Measurements from ENCODE around the gene ALDH1A2.
A peak's percentile ranks its signal among the peaks of the same experiment; 100 is the strongest.
"Not testable (repeated sequence)": the region's sequence is repeated elsewhere in the genome, so short reads cannot be mapped to it uniquely, and the experiment has no call there.

ALDH1A2 gene

DNA sequence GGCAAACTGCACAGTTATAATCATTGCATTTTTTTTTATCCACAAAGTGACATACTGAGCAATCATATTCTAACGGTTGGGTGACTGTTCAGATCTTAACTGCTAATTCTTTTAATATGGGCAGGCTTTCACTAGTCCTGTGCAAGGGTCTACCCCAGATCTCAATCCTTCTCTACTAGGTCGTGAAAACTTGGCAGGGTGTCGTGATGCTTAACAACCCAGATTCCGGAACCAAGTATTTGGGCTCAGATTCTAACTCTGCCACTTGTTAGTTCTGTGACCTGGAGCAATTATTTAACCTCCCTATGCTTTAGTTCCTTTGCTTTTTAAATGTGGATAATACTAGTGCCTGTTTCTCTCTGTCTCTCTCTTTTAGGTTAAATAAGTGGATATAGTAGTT lies 16.4 kb upstream of the ALDH1A2 start:
- no peak overlapping the region for H3K4me3 Mint-ChIP-seq
- H3K27me3 Mint-ChIP-seq = no peaks in the 10 kb centered on the region
- H3K36me3 Mint-ChIP-seq (ENCODE audit: low read depth) = no peaks in the 10 kb centered on the region
- intact Hi-C loops (cut with micrococcal nuclease) = no loop called here
- H3K27ac Mint-ChIP-seq = no peak overlapping the region
- H3K4me1 Mint-ChIP-seq (ENCODE audit: low read depth) = peaks cover 24% of the 10 kb centered on the region
- no peaks in the 10 kb centered on the region for H3K9me3 Mint-ChIP-seq

DNA sequence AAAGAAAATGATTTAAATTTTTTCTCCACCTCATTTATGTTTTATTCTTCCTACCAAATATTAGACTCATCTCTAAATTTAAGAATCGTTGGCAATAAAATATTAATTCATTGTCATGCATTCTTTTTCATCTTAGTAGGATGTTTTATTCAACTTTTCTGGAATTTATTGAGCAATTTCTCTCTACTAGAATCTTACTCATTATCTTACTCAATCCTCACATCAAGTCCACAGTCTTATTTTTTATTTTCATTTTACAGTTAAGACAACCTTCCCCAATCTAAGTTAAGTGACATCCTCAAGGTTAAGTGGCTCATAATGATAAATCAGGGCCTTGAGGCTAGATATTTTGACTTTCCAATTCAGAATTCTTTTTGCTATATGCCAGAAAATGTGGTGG lies 15.9 kb upstream of the ALDH1A2 start:
- Mint-ChIP-seq H3K27me3 (no peaks in the 10 kb centered on the region), H3K4me3 (no peak overlapping the region), H3K36me3 (ENCODE audit: low read depth) (no peaks in the 10 kb centered on the region), H3K27ac (no peak overlapping the region), H3K9me3 (no peaks in the 10 kb centered on the region), H3K4me1 (ENCODE audit: low read depth) (peaks cover 20% of the 10 kb centered on the region)
- intact Hi-C loops (cut with micrococcal nuclease) = no loop called here

DNA sequence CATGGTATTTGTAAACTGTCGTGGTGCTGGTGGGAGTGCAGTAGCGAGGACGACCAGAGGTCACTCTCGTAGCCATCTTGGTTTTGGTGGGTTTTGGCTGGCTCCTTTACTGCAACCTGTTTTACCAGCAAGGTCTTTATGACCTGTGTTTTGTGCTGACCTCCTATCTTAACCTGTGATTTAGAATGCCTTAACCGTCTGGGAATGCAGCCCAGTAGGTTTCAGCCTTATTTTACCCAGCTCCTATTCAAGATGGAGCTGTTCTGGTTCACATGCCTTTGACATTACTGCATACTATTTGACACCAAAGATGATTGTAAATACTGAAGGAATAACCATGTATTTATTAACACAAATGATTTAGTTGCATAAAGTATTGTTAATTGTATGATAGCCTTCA lies 15.4 kb upstream of the ALDH1A2 start:
- H3K27me3 Mint-ChIP-seq; H3K36me3 Mint-ChIP-seq (ENCODE audit: low read depth); H3K27ac Mint-ChIP-seq; intact Hi-C loops (cut with micrococcal nuclease); H3K9me3 Mint-ChIP-seq; H3K4me3 Mint-ChIP-seq: not testable (repeated sequence)
- peaks cover 20% of the 10 kb centered on the region for H3K4me1 Mint-ChIP-seq (ENCODE audit: low read depth)

DNA sequence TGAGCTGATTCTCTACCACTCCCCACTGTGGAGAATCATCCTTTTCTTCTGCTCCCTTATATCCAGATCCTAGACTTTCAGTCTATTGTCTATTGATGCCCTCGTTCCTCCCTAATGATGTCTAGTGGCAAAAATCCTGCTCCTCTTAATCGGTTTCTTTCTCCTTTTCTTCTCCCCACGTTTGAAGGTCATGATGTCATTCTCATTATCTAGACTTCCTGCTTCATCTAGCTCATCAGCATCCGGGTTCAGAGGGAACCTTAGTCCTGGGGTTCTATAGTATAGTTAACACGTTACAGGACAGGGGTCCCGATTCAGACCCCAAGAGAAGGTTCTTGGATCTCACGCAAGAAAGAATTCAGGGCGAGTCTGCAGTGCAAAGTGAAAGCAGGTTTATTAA lies 14.9 kb upstream of the ALDH1A2 start:
- no peaks in the 10 kb centered on the region for H3K36me3 Mint-ChIP-seq (ENCODE audit: low read depth)
- H3K9me3 Mint-ChIP-seq = no peaks in the 10 kb centered on the region
- no peak overlapping the region for H3K27ac Mint-ChIP-seq
- peaks cover 20% of the 10 kb centered on the region for H3K4me1 Mint-ChIP-seq (ENCODE audit: low read depth)
- no peaks in the 10 kb centered on the region for H3K27me3 Mint-ChIP-seq
- intact Hi-C loops (cut with micrococcal nuclease) = no loop called here
- no peak overlapping the region for H3K4me3 Mint-ChIP-seq

DNA sequence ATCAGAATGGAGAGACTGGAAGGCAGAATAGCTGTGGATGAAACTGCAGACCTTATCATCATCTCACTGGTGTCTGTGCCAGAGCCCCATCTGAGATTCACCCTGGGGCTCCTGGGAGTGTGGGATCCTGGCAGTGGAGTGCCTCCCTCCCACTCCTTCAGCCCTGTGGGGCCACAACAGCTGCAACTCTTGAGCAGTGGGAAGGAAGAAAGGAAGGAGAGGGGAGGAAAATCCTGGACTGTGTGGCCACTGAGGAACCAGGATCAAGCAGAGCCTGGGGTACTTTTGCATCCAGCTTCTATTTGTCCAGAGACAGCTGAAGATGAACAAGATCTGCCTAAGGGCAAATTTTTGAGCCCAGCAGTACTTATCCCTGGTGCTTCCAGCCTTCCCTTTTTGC lies 13.1 kb upstream of the ALDH1A2 start:
- Mint-ChIP-seq H3K27ac (no peak overlapping the region), H3K36me3 (ENCODE audit: low read depth) (no peaks in the 10 kb centered on the region), H3K27me3 (peaks cover 6% of the 10 kb centered on the region), H3K4me1 (ENCODE audit: low read depth) (peaks cover 15% of the 10 kb centered on the region), H3K4me3 (no peak overlapping the region), H3K9me3 (no peaks in the 10 kb centered on the region)
- intact Hi-C loops (cut with micrococcal nuclease) = loop anchor here (10.0 kb wide), 2 partner anchors 334 to 514 kb away; no protein-coding TSS in a partner anchor

DNA sequence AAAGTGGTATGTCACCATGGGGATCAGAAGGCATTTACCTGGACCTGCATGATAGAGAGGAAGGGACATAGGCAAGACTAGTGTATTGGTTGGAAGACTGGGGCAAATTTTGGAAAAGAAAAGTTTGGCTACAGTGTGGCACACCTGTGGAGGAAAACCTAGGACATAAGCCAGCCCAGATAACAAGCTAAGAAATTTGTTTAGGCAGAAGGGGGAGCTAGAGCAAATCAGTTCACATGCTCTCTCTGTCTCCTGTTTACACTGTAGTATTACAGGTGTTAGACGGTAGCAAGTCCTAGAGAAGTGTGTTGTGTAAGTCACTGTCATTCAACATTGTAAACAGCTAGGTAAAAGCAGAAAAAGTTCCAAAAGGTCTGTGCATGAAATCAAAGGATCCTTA lies 11.9 kb upstream of the ALDH1A2 start:
- Mint-ChIP-seq H3K9me3 (no peaks in the 10 kb centered on the region), H3K36me3 (ENCODE audit: low read depth) (no peaks in the 10 kb centered on the region), H3K27ac (no peak overlapping the region), H3K4me3 (no peak overlapping the region), H3K4me1 (ENCODE audit: low read depth) (peaks cover 15% of the 10 kb centered on the region), H3K27me3 (peaks cover 6% of the 10 kb centered on the region)
- intact Hi-C loops (cut with micrococcal nuclease) = loop anchor here (10.0 kb wide), 2 partner anchors 333 to 513 kb away; no protein-coding TSS in a partner anchor

DNA sequence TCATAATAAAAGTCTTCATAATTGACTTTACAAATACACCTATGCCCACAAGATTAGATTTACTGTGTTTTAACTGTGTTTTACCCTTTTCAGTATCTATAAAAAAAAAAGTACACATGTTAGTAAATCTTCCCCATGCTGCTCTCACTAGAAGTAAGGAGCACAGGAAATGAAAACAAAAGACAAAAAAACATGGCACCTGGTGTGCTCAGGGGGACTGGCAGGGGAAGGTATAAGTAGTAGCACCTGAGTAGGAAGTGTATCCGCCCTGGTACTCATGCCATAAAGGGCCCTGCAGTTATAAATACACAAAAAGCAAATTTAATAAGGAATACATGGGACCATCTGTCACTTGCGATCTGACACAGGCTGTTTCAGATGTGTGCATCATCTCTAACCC lies 8.9 kb upstream of the ALDH1A2 start:
- intact Hi-C loops (cut with micrococcal nuclease) = loop anchor here (10.0 kb wide), 2 partner anchors 330 to 510 kb away; no protein-coding TSS in a partner anchor
- Mint-ChIP-seq H3K9me3 (no peaks in the 10 kb centered on the region), H3K27me3 (peaks cover 11% of the 10 kb centered on the region), H3K27ac (no peak overlapping the region), H3K4me3 (no peak overlapping the region), H3K4me1 (ENCODE audit: low read depth) (peaks cover 22% of the 10 kb centered on the region), H3K36me3 (ENCODE audit: low read depth) (no peaks in the 10 kb centered on the region)

DNA sequence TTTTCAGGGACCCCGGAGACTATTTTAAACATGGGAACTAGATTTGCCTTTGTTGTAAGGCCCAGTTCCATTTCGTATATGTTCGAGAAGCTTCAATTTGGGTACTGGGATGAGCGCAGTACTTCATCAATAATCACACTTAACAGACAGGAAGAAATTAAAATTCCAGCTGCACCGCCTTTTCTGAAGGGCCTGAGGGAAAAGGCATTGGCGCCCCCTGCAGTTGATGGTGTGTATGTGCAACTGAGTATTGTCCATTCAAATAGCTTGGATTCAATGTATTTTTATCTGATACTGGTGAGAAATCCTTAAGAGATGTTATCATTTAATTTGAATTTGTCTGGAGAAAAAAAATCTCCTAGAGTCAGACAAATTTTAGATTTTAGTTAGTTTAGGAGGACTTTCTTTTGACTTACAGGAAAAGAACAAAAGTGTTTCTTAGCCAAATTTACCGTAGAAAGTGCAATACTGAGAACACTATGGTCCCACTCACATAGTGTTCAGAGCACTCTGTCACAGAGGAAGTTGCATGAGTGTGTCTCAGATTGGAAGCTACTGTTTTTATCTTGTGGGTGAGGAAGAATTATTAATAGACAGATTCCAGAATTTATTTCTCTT lies 5.4 kb upstream of the ALDH1A2 start:
- intact Hi-C loops (cut with micrococcal nuclease) = loop anchor here (2.0 to 10.0 kb wide), 3 partner anchors 204 to 506 kb away; no protein-coding TSS in a partner anchor

DNA sequence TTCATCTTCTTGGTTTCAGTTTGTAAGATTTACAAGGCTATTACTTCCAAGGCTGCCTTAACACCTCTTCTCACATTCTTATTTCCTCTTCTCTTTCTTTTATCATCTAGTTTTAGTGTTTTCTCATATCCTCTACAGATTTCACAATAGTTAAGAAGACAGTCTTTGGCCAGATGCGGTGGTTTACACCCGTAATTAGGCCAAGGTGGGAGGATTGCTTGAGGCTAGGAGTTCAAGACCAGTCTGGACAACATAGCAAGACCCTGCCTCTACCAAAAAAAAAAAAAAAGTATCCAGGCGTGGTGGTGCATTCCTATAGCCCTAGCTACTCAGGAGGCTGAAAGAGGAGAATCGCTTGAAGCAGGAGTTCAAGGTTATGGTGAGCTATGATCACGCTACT lies 3.5 kb upstream of the ALDH1A2 start:
- no peaks in the 10 kb centered on the region for H3K9me3 Mint-ChIP-seq
- peaks cover 25% of the 10 kb centered on the region for H3K4me1 Mint-ChIP-seq (ENCODE audit: low read depth)
- H3K36me3 Mint-ChIP-seq (ENCODE audit: low read depth) = no peaks in the 10 kb centered on the region
- peaks cover 49% of the 10 kb centered on the region for H3K27me3 Mint-ChIP-seq
- H3K27ac Mint-ChIP-seq = no peak overlapping the region
- intact Hi-C loops (cut with micrococcal nuclease) = no loop called here
- no peak overlapping the region for H3K4me3 Mint-ChIP-seq

More for the DNA sequence above, 5.4 kb upstream of the ALDH1A2 start:
- no peak overlapping the region for H3K4me3 Mint-ChIP-seq
- no peak overlapping the region for H3K27ac Mint-ChIP-seq
- no peaks in the 10 kb centered on the region for H3K36me3 Mint-ChIP-seq (ENCODE audit: low read depth)
- H3K9me3 Mint-ChIP-seq = no peaks in the 10 kb centered on the region
- H3K27me3 Mint-ChIP-seq = peaks cover 40% of the 10 kb centered on the region
- peaks cover 21% of the 10 kb centered on the region for H3K4me1 Mint-ChIP-seq (ENCODE audit: low read depth)

DNA sequence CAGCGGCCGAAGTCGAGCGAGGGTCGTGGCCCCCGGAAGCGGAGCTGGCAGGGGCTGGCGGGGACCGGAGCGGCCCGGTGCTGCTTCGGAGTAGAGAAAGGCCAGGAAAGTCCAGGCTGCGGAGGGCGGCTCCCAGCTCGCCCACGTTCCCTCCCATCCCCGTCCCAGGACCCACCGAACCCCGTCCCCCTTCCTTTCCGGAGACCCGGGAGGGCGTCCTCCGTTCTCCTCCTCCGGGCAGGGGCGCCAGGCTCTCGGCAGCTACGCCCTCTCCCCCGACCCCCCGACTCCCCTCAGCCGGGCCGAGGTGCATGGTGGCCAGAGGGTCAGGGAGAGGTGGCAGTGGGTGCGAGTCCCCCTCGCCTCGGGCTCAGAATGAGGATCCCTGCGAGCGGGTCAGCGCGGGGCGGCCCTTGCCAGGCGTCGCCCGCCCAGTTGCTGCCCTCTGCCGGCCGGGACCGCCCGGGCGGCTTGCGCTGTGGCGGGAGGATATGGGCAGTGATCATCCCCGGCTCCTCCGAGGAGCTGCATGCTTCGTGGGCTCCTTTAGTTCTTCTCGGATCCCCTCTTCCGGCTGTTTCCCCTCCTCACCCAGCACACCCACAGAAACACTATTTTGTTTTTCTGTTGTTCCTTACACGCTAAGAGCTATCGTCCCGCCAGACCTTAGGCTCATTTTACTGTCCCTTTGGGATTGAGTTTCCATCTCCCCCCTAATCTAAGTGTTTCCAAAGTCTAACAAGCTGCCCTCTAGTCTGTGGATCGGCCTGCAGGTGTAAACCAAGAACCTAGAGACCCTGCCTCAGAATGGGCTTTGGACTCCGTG lies 744 bp upstream of the ALDH1A2 start:
- H3K27ac Mint-ChIP-seq = no peak overlapping the region
- H3K4me1 Mint-ChIP-seq (ENCODE audit: low read depth) = peaks cover 13% of the 10 kb centered on the region
- H3K4me3 Mint-ChIP-seq = peak overlapping the region; percentile 69
- H3K36me3 Mint-ChIP-seq (ENCODE audit: low read depth) = no peaks in the 10 kb centered on the region
- no peaks in the 10 kb centered on the region for H3K9me3 Mint-ChIP-seq
- intact Hi-C loops (cut with micrococcal nuclease) = no loop called here
- peaks cover 67% of the 10 kb centered on the region for H3K27me3 Mint-ChIP-seq

DNA sequence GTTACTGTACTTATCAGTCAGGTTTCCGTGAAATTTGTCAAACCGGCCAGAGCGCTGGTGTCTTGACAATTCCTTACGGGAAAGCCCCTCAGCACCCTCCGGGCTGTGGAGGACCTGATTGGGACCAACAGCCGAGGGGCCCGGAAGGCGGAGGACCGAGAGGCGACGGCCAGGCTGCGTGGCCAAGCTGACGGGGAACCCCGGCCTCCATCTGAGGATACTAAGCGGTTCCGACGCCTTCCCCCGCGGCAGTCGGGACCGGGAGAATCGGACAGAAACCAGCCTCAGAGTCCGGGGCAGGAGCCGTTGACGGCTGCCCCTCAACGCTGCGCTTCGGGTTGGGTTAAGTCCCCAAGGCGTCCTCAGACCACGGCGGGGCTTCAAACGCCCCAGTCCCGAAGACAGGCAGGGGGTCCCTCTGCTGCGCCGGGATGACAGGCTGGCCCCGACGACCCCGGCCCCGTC lies 499 bp downstream of the ALDH1A2 start:
- Mint-ChIP-seq H3K36me3 (ENCODE audit: low read depth) (no peaks in the 10 kb centered on the region), H3K9me3 (no peaks in the 10 kb centered on the region), H3K27me3 (peaks cover 75% of the 10 kb centered on the region), H3K27ac (no peak overlapping the region), H3K4me3 (peak overlapping the region; percentile 69), H3K4me1 (ENCODE audit: low read depth) (peaks cover 12% of the 10 kb centered on the region)
- intact Hi-C loops (cut with micrococcal nuclease) = no loop called here

DNA sequence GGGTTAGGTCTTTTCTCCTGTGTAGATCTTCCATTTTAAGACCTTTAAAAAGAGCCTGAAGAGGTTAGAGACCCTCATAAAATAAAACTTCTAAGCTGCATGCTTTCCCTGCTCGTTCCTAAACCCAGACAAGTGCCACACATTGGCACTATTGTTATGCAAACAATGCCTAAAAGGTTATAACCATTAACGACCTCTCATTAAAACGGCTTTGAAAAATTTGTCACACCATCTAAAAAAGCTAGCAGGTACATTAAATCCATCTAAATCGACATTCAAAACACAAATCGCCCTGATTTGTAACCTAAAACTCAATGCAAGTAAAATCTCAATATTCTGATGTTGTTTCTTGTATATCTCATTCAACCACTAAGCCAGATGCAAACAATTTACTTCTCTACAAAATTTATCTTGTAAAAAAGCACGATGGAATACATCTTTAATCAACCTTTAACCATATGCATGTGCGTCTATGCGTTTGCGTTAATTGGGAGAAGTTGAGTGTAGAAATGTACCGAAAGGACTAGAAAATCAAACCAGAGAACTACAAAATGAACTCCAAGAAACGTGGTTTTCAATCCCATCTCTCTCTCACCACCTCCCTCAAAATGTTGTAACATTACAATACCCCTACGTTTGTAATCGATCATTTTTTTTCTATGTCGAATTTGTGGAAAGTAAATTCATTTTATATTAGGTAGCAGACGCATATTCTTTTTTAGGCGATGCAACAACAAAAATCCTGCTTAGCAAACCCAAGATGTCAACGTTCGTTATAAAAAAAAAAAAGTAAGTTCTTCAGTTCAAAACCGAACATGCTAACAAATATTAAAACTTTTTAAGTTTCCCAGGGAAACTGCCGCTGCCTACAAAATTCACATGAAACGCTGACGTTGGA lies 1.2 kb downstream of the ALDH1A2 start:
- Mint-ChIP-seq H3K4me1 (ENCODE audit: low read depth) (peaks cover 12% of the 10 kb centered on the region), H3K4me3 (no peak overlapping the region), H3K27ac (no peak overlapping the region), H3K36me3 (ENCODE audit: low read depth) (no peaks in the 10 kb centered on the region), H3K27me3 (peaks cover 77% of the 10 kb centered on the region), H3K9me3 (no peaks in the 10 kb centered on the region)
- intact Hi-C loops (cut with micrococcal nuclease) = no loop called here

DNA sequence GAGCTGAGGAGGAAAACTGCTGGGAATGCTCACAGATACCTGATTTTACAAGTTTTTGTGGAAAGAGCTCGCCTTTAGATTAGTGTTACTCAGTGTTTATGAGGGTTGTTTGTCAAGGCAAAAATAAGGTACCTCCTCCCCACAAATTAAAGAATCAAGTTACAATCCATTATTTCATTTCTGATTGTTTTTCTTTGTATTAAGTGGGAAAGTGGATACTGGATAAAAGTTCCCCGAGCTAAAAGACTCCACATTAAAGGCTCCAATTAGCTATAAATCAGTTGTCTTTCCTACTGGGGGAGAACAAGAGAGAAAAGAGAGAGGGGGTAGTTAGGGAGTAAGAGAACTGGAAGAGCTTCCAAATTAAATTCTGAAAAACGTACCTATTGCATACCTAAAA lies 1.9 kb downstream of the ALDH1A2 start:
- no peaks in the 10 kb centered on the region for H3K36me3 Mint-ChIP-seq (ENCODE audit: low read depth)
- H3K9me3 Mint-ChIP-seq = no peaks in the 10 kb centered on the region
- H3K27ac Mint-ChIP-seq = no peak overlapping the region
- H3K4me1 Mint-ChIP-seq (ENCODE audit: low read depth) = peaks cover 12% of the 10 kb centered on the region
- H3K27me3 Mint-ChIP-seq = peaks cover 76% of the 10 kb centered on the region
- H3K4me3 Mint-ChIP-seq = no peak overlapping the region
- intact Hi-C loops (cut with micrococcal nuclease) = no loop called here

DNA sequence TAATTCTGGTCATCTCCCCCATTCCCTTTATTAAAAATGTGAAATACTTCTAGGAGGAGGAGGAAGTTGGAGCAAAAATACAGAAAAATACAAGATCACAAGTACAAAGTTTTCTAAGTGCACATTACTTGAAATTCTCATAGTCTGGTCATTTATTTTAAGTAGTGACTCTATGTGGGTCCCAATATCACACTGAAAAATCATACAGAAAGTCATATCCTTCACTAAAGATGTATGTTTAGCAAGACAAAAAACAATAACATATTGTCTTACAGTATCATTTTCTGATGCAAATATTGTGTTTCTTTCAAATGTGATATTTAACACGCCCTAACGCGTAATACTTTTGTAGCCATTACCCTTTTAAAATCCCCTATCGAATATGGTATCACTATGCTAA lies 2.5 kb downstream of the ALDH1A2 start:
- Mint-ChIP-seq H3K27me3 (peaks cover 72% of the 10 kb centered on the region), H3K4me1 (ENCODE audit: low read depth) (peaks cover 14% of the 10 kb centered on the region)
- intact Hi-C loops (cut with micrococcal nuclease) = no loop called here

More for the DNA sequence above, 2.5 kb downstream of the ALDH1A2 start:
- Mint-ChIP-seq H3K27ac (no peak overlapping the region), H3K4me3 (no peak overlapping the region), H3K36me3 (ENCODE audit: low read depth) (no peaks in the 10 kb centered on the region), H3K9me3 (no peaks in the 10 kb centered on the region)

All from dendritic cell treated with granulocyte-macrophage colony-stimulating factor and Interleukin-4, amounts not matched to agents 40 ng/mL and 50 ng/mL, for 4 days (primary cell).